Measurements from ENCODE around the gene MAGEB2. TPM values are rescaled to one million over a fixed set of nuclear protein-coding genes. Genes with fewer than 3 reads are reported as not detected.
A peak's percentile ranks its signal among the peaks of the same experiment; 100 is the strongest.

Gene MAGEB2
- total RNA-seq, 1 experiment from 2014 or later: 0.13 TPM

DNA sequence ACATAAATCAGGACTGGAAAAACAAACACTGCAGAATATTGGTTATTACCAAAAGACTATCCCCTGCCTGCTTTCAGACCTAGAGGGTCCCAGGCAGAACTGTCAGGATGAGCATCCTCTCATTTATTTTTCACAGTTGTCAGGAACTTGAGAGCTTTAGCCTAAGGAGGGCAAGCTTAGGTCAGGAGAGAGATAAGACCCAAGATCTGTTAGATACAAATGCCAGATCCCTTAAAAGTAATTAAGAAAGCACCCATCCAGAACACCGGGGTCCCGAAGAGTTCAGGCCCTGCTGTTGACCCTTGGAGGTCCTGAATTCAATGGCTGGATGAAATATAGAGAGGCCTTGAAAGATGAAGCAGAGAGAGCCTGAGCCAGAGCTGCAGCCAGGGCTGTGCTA is 9.2 kb downstream of the MAGEB2 start:
- Histone ChIP-seq H3T11ph (ENCODE audit: low read length) (no peak overlapping the region), H2BK20ac (ENCODE audit: low read depth, low read length, poor library complexity, severe bottlenecking) (no peak overlapping the region), H4K91ac (ENCODE audit: insufficient read length, low read depth, low read length) (no peak overlapping the region), H3K4me2 (ENCODE audit: insufficient read depth, insufficient read length, low read length) (no peak overlapping the region), H2BK12ac (ENCODE audit: insufficient read length, low read depth, low read length) (no peak overlapping the region), H3K18ac (ENCODE audit: insufficient read length, low read depth, low read length) (no peak overlapping the region), H2AFZ (ENCODE audit: low read length) (no peak overlapping the region), H3K79me2 (ENCODE audit: insufficient read depth, low read length) (no peaks in the 10 kb centered on the region), H2BK15ac (ENCODE audit: low read depth, low read length) (no peak overlapping the region), H3K9me3 (ENCODE audit: control insufficient read depth, low read depth, low read length) (no peaks in the 10 kb centered on the region), H3K27ac (ENCODE audit: insufficient read length, low read depth, low read length) (no peak overlapping the region), H3K4ac (ENCODE audit: low read depth, low read length) (no peak overlapping the region), H3K4me1 (ENCODE audit: insufficient read depth, low read length) (peaks cover 3% of the 10 kb centered on the region; the same call in 1 of the 2 replicates), H3K9ac (ENCODE audit: extremely low read depth, insufficient read length, low read length) (no peak overlapping the region), H3K23me2 (ENCODE audit: insufficient read length, low read depth, low read length, poor library complexity, severe bottlenecking) (no peaks in the 10 kb centered on the region), H3K23ac (ENCODE audit: insufficient read length, low read depth, low read length) (no peak overlapping the region), H4K5ac (ENCODE audit: insufficient read length, low read depth, low read length) (no peak overlapping the region), H2BK120ac (ENCODE audit: low read depth, low read length, poor library complexity, severe bottlenecking) (no peak overlapping the region), H4K8ac (replicated peaks; ENCODE audit: insufficient read length, low read depth, low read length) (no peak overlapping the region), H3K14ac (ENCODE audit: insufficient read depth, low read length) (no peak overlapping the region), H2BK5ac (ENCODE audit: insufficient read length, low read length) (no peak overlapping the region), H2AK5ac (ENCODE audit: insufficient read length, low read length) (no peak overlapping the region), H3K56ac (ENCODE audit: insufficient read length, low read depth, low read length) (no peak overlapping the region), H3K79me1 (ENCODE audit: insufficient read depth, low read depth, low read length, poor library complexity, severe bottlenecking) (no peaks in the 10 kb centered on the region), H4K20me1 (ENCODE audit: control insufficient read depth, insufficient read depth, insufficient read length) (no peaks in the 10 kb centered on the region), H3K27me3 (ENCODE audit: insufficient read depth, low read length) (no peaks in the 10 kb centered on the region)
- WGBS (ENCODE audit: extremely low coverage, insufficient read length, low lambda C conversion rate): no CpG with 5 or more reads among the region's 2 CpGs
- Mint-ChIP-seq H3K36me3 (ENCODE audit: insufficient read depth in 1 of 3, low read depth in 3 of 3) (peaks cover 0 to 2% (median 0%) of the 10 kb centered on the region in 3 experiments; a peak in 2 of 7 replicates), H3K4me3 (no peak overlapping the region), H3K27me3 (ENCODE audit: low read depth) (no peaks in the 10 kb centered on the region), H3K27ac (peak overlapping the region in 1 of 3 experiments; percentile 21; a peak in 1 of 7 replicates), H3K9me3 (peaks cover 0 to 60% of the 10 kb centered on the region in 2 experiments; a peak in 4 of 5 replicates), H3K4me1 (peaks cover 37 to 38% of the 10 kb centered on the region in 2 experiments)
- no peak for TF ChIP-seq CTCF (conservative IDR thresholded peaks at IDR 0.05)
- no peak for DNase-seq

Measured in H9 (cell line).